Skeletal muscle cell (primary cell): ENCODE results near the gene TBL3.

Source experiments
- DNase-seq: peaks from one replicate; pipeline ENCODE4 v3.0.0-alpha.2; 2010; ENCODE audit warnings: low read depth
- H3K4me3 ChIP-seq: 2 replicates; pipeline ENCODE4 v1.5.1; 2011; ENCODE audit warnings: low read depth, mild to moderate bottlenecking, control low read depth, low read length, moderate library complexity

The TBL3 gene

GRCh38 chr16:1979271-1980029 lies 7.6 kb downstream of the TBL3 start:
- H3K4me3 ChIP-seq: no peak overlapping the region

DNA sequence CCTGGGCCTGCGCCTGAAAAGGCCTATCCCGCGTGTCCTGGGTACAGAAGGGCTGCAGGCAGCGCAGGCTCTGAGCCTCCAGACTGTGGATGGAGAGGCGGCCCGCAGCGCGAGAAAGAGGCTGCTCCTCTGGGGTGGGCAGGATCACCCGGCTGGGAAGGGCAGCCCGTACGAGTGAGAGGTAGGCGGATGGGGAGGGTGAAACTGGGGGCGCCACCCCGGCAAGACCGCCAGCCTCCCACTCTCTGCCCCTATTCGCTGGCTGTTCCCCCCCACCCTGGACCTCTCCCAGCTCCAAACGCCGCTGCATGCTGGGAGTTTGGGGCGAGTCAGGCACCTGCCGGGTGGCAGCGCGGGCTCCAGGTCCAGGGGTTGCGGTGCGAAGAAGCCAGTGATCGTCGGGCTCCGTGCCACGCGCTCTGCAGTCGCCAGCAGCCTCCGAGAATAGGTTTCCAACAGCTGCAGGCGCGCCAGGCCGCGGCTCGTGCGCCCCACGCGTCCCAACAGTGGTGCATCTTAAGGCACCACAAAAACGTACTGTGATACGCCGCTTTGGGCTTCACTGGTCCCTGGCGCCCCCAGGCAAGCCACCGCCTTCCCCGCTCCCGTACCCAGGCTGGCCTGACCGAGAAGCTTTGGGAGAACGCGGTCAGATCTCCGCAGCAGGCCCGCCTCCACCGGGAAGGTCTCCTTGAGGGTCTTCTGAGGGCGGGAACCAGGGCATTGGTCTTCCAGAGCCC lies 8.3 kb downstream of the TBL3 start:
- H3K4me3 ChIP-seq: no peak overlapping the region
- DNase-seq: no peak

More at GRCh38 chr16:1979271-1980029, 7.6 kb downstream of the TBL3 start:
- no peak for DNase-seq

GRCh38 chr16:1980770-1981087 lies 8.9 kb downstream of the TBL3 start:
- no peak overlapping the region for H3K4me3 ChIP-seq
- DNase-seq: no peak

- DNase-seq: no peak
Measured at GRCh38 chr16:1981398-1981836, 9.6 kb downstream of the TBL3 start, which contains the start of gene NOXO1. NOXO1 (minus strand) TSS chr16:1981469; CDS start chr16:1981179, 290 bp downstream.

DNA sequence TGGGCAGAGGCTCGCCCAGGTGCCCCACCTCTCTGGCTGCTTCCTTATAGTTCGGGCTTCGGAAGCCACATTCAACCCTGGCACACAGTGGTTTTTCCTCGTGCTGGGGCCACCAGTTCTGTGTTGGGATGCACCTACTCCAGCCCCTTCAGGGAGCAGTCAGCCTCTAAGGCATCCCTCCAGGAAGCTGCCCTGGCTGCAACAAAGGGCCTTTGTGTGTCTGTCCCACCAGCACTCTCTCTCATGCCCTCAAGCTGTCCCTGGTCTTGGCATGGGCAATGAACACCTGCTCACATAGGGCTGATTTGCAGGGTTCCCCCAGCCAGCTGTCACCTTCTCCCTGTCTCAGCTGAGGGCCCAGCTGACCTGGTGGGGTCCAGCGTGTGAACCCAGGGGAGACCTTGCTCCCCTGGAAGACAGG lies 10.2 kb downstream of the TBL3 start:
- no peak for DNase-seq
- no peak overlapping the region for H3K4me3 ChIP-seq

More at GRCh38 chr16:1981398-1981836, 9.6 kb downstream of the TBL3 start, which contains the start of gene NOXO1:
- no peak within 1 kb of the TSS for H3K4me3 ChIP-seq

DNA sequence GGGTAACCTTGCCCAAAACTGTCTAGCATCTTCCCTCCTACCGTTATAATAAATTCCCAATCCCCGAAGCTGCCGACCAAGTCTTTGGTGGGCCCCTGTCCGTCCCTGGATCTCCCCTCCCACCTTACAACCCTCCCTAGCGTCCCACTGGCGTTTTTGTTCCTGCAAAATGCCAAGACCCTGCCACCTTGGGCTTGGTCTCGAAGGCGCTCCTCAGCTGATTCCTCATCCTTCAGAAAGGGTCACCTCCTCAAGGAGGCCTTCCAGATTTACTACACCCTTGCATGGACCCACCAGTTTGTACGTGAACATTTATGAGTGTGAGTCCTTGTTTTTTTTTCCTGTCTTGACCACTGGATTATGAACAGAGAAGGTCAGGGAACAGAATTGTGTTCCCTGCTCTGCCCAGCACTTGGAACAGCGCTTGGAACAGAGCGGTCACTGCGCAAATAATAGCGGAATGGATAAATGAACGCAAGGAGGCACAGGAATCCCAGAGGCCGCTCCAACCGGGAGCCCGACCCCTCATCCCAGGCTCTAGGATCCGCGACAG lies 11.2 kb downstream of the TBL3 start:
- no peak for DNase-seq
- H3K4me3 ChIP-seq: peak overlapping the region; percentile 56

GRCh38 chr16:1983544-1984346 lies 11.9 kb downstream of the TBL3 start, which contains the start of gene GFER:
GFER (plus strand) TSS chr16:1984193; CDS start chr16:1984219, 26 bp downstream.
- DNase-seq: peak; percentile 70
- H3K4me3 ChIP-seq: peak within 1 kb of the TSS; percentile 71

DNA sequence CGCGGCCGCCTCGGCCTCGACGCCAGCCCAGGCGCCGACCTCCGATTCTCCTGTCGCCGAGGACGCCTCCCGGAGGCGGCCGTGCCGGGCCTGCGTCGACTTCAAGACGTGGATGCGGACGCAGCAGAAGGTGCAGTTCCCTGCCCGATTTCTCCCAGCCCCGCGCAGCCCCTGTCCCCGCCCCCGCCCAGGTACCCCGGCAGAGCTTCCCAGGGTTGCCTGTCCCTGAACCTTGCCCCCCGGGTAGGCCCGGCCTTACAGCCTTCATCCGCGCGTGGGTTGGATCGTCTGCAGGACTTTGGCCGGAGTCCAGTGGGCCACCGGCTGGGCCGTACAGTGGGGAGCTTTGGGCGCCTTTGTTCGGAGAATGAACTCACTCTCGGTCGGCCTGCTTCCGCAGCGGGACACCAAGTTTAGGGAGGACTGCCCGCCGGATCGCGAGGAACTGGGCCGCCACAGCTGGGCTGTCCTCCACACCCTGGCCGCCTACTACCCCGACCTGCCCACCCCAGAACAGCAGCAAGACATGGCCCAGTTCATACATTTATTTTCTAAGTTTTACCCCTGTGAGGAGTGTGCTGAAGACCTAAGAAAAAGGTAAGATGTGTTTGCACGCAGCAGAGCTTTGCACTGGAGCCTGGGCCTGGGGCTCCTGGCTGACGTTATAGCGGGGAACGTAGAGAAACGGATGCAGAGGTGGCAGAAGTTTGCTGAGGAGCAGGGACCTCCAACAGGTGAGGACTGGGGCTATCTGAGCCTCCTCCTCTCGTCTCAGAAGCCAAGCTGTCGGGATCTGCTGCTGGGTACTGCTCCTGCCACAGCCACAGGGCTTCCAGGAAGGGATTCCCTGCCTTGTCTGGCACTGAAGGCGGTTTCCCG lies 12.7 kb downstream of the TBL3 start:
- H3K4me3 ChIP-seq: peak overlapping the region; percentile 71
- no peak for DNase-seq

- peak overlapping the region; percentile 71 for H3K4me3 ChIP-seq
- no peak for DNase-seq
Measured at GRCh38 chr16:1985466-1986150, 13.8 kb downstream of the TBL3 start.

DNA sequence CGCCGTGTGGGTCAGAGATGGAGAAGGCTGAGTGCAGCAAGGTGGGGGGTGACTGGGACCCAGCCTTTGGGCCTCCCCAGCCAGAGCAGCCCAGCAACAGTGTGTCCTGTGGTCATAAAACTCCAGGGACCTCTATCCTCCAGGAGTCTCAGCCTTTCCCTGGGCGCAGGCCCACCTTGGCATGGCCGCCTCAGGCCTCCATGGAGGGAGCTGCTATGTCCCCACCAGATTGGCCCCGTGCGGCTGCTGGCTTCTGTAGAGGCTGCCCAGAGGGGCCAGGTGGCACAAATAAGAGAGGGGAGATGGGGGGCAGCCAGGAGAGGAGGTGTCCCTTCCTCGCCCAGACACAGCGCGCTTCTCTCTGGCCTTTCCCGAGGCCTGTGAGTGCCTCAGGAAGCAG lies 15.3 kb downstream of the TBL3 start:
- H3K4me3 ChIP-seq: no peak overlapping the region
- DNase-seq: no peak

GRCh38 chr16:1989209-1990100 lies 17.6 kb downstream of the TBL3 start, which contains the start of gene SYNGR3:
SYNGR3 (plus strand) TSS chr16:1989970; CDS start chr16:1990103, 133 bp downstream.
- no peak for DNase-seq
- peak within 1 kb of the TSS; percentile 18 for H3K4me3 ChIP-seq

GRCh38 chr16:1990101-1990350 lies 18.2 kb downstream of the TBL3 start:
- DNase-seq: no peak
- peak overlapping the region; percentile 18 for H3K4me3 ChIP-seq

- H3K4me3 ChIP-seq: peak overlapping the region; percentile 18
- DNase-seq: no peak
Measured at GRCh38 chr16:1990351-1991134, 18.7 kb downstream of the TBL3 start.

- no peak overlapping the region for H3K4me3 ChIP-seq
Measured at GRCh38 chr16:1991135-1991551, 19.3 kb downstream of the TBL3 start.

GRCh38 chr16:1991588-1991947 lies 19.7 kb downstream of the TBL3 start:
- no peak for DNase-seq
- peak overlapping the region; percentile 34 for H3K4me3 ChIP-seq

More at GRCh38 chr16:1991135-1991551, 19.3 kb downstream of the TBL3 start:
- DNase-seq: no peak

GRCh38 chr16:1991948-1992703 lies 20.3 kb downstream of the TBL3 start:
- peak; percentile 64 for DNase-seq

More at GRCh38 chr16:1991948-1992703, 20.3 kb downstream of the TBL3 start:
- H3K4me3 ChIP-seq: peak overlapping the region; percentile 34
